ENCODE data around the gene ING1.

DNA sequence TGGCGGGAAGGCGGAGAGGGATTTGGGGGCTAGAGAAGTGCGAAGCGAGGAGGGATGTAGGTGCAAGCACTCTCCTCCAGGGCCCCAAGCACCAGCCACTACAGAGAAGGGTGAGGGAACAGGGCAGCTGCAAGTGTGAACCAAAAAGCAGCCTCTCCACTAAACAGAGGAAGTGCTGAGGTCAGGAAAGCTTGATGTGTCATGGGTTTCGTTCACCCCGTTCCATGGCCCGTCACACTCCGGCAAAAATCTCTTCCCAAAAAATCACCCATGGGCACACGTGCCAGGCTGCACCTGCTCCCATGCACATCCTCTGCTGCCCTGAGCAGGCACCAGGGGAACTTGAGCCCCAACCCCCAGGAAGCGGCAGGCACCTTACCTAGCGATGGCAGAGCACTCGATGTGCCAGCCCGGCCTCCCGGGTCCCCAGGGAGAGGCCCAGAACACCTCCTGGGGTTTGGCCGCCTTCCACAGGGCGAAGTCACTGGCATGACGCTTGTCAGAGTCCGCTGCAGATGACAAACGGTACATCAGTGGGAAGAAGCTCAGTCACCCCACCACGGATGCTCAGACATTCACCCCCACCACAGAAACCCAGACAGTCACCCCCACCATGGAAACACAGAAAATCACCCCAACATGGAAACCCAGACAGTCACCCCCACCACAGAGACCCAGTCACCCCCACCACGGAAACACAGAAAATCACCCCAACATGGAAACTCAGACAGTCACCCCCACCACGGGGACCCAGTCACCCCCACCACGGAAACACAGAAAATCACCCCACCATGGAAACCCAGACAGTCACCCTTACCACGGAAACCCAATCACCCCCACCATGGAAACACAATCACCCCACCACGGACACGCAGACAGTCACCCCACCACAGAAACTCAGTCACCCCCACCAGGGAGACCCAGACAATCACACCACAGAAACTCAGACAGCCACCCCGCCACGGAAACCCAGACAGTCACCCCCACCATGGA lies 36.6 kb upstream of the ING1 start:
- TF ChIP-seq EP300 (IDR thresholded peaks at IDR 0.05; ENCODE audit: borderline replicate concordance) (no peak), CEBPB (IDR thresholded peaks at IDR 0.05) (no peak), TAF1 (IDR thresholded peaks at IDR 0.05; ENCODE audit: low read depth) (no peak), ZBTB7A (IDR thresholded peaks at IDR 0.05; ENCODE audit: low read depth) (no peak)
- TF ChIP-seq, protein P1, sequence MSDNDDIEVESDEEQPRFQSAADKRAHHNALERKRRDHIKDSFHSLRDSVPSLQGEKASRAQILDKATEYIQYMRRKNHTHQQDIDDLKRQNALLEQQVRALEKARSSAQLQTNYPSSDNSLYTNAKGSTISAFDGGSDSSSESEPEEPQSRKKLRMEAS (IDR thresholded peaks at IDR 0.05): no peak
- TF ChIP-seq, protein P2, sequence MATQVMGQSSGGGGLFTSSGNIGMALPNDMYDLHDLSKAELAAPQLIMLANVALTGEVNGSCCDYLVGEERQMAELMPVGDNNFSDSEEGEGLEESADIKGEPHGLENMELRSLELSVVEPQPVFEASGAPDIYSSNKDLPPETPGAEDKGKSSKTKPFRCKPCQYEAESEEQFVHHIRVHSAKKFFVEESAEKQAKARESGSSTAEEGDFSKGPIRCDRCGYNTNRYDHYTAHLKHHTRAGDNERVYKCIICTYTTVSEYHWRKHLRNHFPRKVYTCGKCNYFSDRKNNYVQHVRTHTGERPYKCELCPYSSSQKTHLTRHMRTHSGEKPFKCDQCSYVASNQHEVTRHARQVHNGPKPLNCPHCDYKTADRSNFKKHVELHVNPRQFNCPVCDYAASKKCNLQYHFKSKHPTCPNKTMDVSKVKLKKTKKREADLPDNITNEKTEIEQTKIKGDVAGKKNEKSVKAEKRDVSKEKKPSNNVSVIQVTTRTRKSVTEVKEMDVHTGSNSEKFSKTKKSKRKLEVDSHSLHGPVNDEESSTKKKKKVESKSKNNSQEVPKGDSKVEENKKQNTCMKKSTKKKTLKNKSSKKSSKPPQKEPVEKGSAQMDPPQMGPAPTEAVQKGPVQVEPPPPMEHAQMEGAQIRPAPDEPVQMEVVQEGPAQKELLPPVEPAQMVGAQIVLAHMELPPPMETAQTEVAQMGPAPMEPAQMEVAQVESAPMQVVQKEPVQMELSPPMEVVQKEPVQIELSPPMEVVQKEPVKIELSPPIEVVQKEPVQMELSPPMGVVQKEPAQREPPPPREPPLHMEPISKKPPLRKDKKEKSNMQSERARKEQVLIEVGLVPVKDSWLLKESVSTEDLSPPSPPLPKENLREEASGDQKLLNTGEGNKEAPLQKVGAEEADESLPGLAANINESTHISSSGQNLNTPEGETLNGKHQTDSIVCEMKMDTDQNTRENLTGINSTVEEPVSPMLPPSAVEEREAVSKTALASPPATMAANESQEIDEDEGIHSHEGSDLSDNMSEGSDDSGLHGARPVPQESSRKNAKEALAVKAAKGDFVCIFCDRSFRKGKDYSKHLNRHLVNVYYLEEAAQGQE (IDR thresholded peaks at IDR 0.05; ENCODE audit: low read depth): no peak

Data from Ishikawa (cell line).